GM18909 (cell line): Measurements from ENCODE around the gene UCP3.

Experiments used
- ATAC-seq: cut with Tn5 transposase; IDR thresholded peaks from one replicate; pipeline ENCODE4 v1.9.1; 2021; ENCODE audit warnings: mild to moderate bottlenecking; ENCODE audit not compliant: unreplicated experiment, poor library complexity

UCP3 gene

GRCh38 chr11:74019104-74019738 is 10.3 kb upstream of the UCP3 start:
- ATAC-seq: no peak

DNA sequence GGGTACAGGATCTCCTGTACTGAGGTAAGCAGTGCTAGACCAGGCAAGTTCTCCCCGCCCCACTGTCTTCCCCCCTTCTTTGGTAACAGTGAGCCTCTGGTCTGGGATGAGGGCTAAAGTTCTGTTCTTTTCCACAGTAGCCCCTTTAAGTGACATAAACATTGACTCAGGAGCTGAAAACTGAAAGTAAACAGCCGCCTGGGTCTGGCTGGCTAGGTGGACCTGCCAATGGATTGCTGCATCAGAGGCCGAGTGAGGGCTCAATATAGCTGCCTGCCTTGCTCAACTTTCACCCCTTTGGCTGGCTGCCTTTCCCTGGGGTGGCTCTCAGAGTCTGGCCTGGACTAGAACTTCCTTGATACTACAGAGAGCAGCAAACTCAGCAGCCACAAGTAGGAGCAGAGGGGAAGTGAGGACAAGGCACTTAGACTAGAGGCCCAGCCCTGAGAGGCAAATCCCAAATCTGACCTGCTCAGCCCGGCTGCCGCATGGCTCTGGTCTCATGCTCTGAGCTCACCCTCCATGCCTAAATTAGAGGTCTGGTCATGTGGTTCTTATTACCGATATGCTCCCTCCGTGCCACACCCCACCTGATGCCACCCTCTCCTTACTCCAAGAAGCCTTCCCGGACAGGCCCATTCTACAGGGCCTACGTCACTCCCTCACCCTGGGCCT is 9.6 kb upstream of the UCP3 start:
- ATAC-seq: no peak

DNA sequence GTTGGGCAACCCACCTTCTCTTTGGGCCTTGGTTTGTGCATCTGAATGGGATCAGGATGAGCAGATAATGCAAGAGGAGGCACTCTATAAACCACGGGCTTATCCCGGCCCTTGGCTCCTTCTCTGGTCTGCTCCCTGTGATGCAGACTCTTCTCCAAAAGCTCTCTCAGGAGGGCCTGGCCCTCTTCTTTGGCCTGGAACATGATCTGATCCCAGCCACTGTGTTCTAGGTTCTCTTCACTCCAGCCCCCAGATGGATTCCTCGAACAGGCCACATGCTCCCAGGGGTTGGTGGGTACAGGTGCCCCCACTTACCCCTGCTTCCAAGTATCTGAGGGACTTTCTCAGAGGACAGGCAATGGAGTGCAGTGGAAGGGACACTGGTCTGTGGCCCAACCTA is 8.7 kb upstream of the UCP3 start:
- ATAC-seq: no peak

DNA sequence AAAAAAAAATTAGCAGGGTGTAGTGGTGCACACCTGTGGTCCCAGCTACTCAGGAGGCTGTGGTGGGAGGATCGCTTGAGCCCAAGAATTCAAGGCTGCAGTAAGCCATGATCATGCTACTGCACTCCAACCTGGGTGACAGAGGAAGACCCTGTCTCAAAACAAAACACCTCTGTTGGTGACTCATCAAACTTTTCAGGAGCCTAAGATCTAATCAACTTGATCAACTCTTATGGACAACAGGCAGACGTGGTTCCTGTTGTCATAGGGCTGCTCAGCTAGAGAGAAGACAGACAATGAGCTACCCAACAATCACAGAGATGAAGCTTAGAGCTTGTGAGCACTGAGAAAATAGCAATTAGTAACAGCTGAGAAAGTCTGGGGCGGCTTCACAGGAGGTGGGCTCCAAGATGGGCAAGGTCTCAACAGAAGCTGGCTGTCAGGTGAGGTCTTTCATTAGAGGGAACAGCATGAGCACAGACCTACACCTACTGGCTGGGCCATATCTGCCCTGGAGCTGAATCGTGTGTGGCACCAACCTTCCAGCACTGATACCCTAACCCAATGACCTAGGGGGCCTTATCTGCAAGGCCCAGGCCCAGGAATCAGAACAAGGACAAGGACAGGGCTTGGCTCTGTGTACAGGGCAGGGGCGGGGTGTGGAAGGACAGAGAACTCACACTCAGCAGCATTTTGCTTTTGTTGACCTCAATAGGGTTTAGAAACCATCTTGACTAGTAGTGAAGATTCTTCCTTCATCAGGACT is 7.2 kb upstream of the UCP3 start:
- ATAC-seq: no peak

- ATAC-seq: no peak
Observed at GRCh38 chr11:74014880-74015279, 6.0 kb upstream of the UCP3 start.

GRCh38 chr11:74013141-74013540 is 4.3 kb upstream of the UCP3 start:
- ATAC-seq: no peak

DNA sequence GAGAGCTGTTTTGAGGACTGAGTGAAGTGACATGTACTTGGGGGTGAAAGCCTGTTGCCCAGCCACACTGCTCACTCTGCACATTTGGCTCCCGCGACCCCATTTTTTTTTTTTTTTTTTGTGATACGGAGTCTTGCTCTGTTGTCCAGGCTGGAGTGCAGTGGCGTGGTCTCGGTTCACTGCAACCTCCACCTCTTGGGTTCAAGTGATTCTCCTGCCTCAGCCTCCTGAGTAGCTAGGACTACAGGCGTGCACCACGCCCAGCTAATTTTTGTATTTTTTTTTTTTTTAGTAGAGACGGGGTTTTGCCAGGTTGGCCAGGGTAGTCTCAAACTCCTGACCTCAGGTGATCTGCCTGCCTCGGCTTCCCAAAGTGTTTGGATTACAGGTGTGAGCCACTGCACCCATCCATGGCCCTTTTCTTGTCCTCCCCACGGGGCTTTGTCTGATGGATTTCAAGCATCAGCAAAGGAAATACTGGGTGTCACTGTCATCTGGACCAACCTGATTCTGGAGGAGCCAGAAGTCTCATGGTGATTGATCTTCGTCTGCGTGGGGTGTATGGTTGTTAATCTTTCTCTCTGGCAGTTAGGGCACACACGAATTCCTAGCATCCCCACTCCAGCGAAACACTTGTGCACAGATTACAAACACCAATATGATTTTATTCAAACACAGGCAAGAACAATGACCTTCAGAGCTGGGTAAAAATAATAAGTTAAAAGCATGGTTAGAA is 3.4 kb upstream of the UCP3 start:
- no peak for ATAC-seq

GRCh38 chr11:74011360-74012073 is 2.6 kb upstream of the UCP3 start:
- peak; percentile 82 for ATAC-seq

GRCh38 chr11:74010306-74011300 is 1.7 kb upstream of the UCP3 start:
- no peak for ATAC-seq

- no peak for ATAC-seq
Observed at GRCh38 chr11:74009675-74010305, 905 bp upstream of the UCP3 start.

DNA sequence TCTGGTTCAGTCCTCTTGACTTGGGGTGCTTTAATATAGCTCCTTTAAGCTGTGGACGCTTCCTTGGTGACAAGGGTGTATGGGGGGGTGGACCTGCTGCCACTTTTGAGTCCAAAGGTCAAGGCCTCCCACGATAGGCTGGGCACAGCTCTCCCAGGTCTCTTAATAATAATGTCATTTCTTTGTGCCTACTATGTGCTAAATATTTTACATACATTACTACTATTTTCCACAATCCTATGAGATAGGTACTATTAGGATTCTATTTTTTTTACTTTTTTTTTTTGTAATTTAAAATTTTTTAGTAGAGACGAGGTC is 304 bp upstream of the UCP3 start:
- no peak for ATAC-seq

DNA sequence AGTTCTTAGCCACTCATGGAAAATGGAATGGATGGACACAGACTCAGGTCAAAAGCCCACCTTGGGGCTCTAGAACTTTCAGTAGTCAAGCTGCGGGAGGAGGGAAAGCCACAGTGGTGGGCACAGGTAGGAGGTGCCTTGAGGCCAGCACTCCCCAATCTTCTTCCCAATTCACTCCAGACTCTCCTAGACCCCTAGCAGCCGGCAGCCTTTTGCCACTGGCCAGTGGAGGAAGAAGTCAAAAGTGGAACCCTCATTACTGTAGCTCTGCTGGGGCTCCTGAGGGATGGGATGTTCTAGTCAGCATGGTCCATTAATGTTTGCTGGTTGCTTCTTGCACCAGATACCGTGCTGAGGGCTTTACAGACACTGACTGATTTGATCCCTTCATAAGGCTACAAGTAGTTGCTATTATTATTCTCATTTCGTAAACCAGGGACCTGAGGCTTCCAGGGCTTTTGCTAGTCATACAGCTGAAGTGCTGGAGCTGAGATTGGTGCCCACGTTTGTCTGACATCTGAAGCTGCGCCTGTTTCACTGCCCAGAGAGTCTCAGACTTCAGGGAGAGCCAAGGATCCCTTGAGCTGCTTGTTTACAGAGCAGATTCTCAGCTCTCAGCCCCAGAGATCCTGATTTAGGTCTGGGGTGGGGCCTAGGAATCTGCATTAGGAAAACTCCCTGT is 1.1 kb downstream of the UCP3 start:
- no peak for ATAC-seq

- no peak for ATAC-seq
Observed at GRCh38 chr11:74006743-74007304, 2.1 kb downstream of the UCP3 start.

GRCh38 chr11:74005721-74006517 is 3.0 kb downstream of the UCP3 start:
- ATAC-seq: no peak

DNA sequence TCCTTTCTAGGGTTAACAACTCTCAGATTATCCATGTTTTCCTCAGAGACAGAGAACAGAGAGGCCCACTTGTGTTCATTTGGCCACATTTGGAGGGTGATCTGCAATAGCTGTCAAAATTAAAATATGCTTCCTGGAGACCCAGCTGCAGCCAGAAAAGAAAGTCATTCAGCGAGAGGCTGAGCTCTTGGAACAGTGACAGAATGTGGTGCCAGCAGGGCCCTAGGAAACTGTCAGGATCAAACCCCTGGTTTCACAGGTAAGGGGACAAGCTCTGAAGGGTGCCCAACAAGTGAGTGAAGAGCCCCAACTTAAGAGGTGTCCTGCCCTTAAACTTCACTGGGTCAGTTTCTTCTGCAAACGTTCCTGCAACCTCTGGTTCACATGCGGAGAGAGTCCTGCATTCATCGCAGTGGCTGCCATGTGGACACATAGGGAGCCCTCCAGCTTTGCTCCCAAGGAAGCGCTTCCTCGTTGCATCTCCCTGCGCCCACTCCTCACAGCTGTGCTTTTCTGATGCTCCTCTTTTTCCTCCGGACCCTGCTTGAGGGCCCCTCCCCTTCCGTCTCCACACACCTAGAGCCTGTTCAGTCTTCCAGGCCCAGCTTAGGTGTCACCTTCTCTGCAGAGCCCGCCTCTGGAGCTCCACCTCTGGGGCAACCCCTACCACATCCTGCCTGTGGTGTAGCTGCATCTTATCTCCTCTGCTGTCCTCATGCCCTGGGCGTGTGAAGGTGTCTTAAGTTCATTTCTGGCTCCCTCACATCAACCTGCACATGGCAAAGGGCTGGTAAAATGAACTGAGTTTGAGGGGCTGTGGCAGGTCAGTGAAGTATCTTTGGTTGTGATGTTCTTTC is 3.9 kb downstream of the UCP3 start:
- peak; percentile 67 for ATAC-seq

- no peak for ATAC-seq
Observed at GRCh38 chr11:74004046-74004695, 4.7 kb downstream of the UCP3 start.
